ENCODE data around the gene RNU1-4.
"Not testable (repeated sequence)": the region's sequence is repeated elsewhere in the genome, so short reads cannot be mapped to it uniquely, and the experiment has no call there.

DNA sequence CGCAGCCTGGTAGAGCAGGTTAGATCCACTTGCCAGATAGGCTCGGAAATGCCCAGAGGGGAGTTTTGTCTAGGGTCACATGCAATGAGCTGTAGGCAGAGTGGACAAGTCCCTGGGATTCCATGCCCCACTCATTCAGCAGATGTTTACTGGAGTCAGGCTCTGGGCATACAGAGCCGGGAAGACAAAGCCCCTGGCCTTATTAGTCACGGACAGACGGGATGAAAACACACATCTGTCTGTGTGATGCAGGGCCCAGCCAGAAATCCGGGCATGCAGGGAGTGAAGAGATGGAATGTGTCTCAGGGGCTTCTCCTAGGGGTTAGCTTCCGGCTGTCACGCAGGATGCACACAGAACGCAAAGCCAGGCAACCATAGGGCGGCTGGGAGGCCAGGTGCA lies 26.8 kb upstream of the RNU1-4 start:
- not testable (repeated sequence) for TF ChIP-seq POLR2A (IDR thresholded peaks at IDR 0.05)
- TF ChIP-seq, protein P1, sequence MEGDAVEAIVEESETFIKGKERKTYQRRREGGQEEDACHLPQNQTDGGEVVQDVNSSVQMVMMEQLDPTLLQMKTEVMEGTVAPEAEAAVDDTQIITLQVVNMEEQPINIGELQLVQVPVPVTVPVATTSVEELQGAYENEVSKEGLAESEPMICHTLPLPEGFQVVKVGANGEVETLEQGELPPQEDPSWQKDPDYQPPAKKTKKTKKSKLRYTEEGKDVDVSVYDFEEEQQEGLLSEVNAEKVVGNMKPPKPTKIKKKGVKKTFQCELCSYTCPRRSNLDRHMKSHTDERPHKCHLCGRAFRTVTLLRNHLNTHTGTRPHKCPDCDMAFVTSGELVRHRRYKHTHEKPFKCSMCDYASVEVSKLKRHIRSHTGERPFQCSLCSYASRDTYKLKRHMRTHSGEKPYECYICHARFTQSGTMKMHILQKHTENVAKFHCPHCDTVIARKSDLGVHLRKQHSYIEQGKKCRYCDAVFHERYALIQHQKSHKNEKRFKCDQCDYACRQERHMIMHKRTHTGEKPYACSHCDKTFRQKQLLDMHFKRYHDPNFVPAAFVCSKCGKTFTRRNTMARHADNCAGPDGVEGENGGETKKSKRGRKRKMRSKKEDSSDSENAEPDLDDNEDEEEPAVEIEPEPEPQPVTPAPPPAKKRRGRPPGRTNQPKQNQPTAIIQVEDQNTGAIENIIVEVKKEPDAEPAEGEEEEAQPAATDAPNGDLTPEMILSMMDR (IDR thresholded peaks at IDR 0.05), result not testable (repeated sequence)

Measured in body of pancreas (tissue), 4 donors.